ENCODE data around the gene TIPARP. TPM values are rescaled to one million over a fixed set of nuclear protein-coding genes. Genes with fewer than 3 reads are reported as not detected.
A peak's percentile ranks its signal among the peaks of the same experiment; 100 is the strongest.

Gene TIPARP
- total RNA-seq, 4 donors from 2014 or later: 49.8 to 144 (median 72.6) TPM

DNA sequence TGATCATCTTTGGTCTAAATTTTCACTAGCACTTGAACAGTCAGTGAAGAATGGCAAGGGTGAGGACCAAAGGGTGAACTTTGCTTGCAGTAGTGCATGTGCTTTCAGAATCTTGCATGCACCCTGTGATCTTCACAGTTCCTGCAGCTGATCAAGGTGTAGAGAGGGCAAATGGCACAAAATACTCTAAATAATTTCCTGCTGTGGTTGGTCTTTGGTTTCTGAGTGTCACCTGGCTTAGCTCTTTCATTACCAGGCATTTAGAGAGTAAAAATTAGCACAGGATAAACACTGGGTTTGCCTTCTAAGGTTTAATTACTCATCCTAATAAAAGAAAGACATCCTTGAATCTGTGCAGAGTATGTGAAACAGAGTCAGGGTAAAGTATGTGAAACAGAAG, 11.4 kb downstream of the TIPARP start:
- no peaks in the 10 kb centered on the region for H3K9me3 ChIP-seq
- peak overlapping the region in 1 of 2 donors; percentile 17 for H3K4me3 ChIP-seq
- H3K27me3 ChIP-seq: no peaks in the 10 kb centered on the region
- peaks cover 28 to 100% (median 40%) of the 10 kb centered on the region in 3 donors for H3K4me1 ChIP-seq
- no peak for ATAC-seq
- no peak for TF ChIP-seq POLR2A (IDR thresholded peaks at IDR 0.05)
- no peak overlapping the region for H3K27ac ChIP-seq
- peaks cover 0 to under 1% of the 10 kb centered on the region in 2 donors for H3K36me3 ChIP-seq

DNA sequence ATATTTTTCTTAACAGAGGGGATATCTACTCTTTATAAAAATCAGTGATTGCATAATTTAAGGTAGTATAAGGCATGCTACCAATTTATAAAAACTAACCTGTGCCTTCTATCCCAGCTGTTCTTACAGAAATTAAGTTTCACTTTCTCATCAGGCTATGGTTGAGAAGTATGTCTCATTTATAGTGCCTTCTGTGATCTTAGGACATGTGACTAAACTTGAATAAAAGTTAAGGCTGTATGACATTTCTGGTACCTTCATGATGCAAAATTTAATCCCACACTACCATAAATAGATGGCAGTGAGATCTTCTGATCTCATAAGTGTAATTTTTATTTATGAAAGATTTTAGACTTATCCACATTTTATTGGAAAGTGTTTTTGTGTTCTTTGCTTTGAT, 12.6 kb downstream of the TIPARP start:
- no peaks in the 10 kb centered on the region for H3K9me3 ChIP-seq
- no peaks in the 10 kb centered on the region for H3K36me3 ChIP-seq
- H3K4me1 ChIP-seq: peaks cover 33 to 100% (median 40%) of the 10 kb centered on the region in 3 donors
- H3K27me3 ChIP-seq: no peaks in the 10 kb centered on the region
- ATAC-seq: no peak
- no peak overlapping the region for H3K4me3 ChIP-seq
- TF ChIP-seq EP300 (IDR thresholded peaks at IDR 0.05): no peak
- TF ChIP-seq POLR2AphosphoS5 (IDR thresholded peaks at IDR 0.05): no peak
- no peak for TF ChIP-seq POLR2A (IDR thresholded peaks at IDR 0.05)
- TF ChIP-seq, protein P1, sequence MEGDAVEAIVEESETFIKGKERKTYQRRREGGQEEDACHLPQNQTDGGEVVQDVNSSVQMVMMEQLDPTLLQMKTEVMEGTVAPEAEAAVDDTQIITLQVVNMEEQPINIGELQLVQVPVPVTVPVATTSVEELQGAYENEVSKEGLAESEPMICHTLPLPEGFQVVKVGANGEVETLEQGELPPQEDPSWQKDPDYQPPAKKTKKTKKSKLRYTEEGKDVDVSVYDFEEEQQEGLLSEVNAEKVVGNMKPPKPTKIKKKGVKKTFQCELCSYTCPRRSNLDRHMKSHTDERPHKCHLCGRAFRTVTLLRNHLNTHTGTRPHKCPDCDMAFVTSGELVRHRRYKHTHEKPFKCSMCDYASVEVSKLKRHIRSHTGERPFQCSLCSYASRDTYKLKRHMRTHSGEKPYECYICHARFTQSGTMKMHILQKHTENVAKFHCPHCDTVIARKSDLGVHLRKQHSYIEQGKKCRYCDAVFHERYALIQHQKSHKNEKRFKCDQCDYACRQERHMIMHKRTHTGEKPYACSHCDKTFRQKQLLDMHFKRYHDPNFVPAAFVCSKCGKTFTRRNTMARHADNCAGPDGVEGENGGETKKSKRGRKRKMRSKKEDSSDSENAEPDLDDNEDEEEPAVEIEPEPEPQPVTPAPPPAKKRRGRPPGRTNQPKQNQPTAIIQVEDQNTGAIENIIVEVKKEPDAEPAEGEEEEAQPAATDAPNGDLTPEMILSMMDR (IDR thresholded peaks at IDR 0.05): no peak
- H3K27ac ChIP-seq: no peak overlapping the region

DNA sequence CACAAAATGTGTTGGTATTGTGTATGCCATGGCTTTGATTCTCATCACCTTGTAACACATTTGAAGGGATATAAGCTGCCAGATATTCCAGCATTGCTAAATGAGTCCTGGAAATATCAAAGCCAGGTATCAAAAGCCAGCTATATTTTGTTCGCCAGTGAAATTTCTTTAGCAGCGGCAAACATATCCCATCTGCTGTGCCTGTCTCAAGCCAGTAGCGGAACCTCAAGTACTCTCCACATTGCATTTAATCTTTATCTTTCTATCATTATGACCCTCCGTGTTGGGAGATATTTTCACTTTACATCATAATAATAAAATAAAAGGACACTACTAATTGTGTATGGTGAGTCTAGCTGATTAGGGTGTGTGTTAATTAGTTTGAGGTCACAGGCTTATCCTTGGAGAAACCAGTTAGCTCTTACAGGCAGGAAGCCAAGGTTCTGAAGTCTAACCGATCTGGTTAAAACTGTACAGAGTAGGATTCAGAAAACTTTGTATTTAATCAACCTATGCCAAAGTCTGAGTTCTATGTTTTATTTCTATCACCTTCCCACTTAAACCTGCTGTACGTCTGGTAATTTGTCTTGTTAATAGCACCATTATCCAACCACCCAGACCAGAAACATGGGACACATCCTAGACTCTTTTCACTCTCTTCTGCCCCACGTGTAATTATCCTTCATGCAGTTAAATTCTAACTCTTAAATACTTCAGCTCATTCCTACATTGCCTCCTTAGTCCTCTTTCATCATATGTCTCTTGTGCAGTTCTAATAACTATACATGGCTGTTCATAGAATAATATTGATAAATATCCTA, 14.5 kb downstream of the TIPARP start:
- no peaks in the 10 kb centered on the region for H3K36me3 ChIP-seq
- WGBS, 2 donors (ENCODE audit: low coverage in 1 of 2): 41 to 49% methylated on average over 7 of the region's 7 CpGs
- no peak for ATAC-seq
- peaks cover 29 to 98% (median 34%) of the 10 kb centered on the region in 3 donors for H3K4me1 ChIP-seq
- H3K27ac ChIP-seq: no peak overlapping the region
- no peaks in the 10 kb centered on the region for H3K27me3 ChIP-seq
- no peak overlapping the region for H3K4me3 ChIP-seq
- no peaks in the 10 kb centered on the region for H3K9me3 ChIP-seq
- no peak for TF ChIP-seq POLR2AphosphoS5 (IDR thresholded peaks at IDR 0.05)
- TF ChIP-seq, protein P1 (IDR thresholded peaks at IDR 0.05): no peak
- no peak for TF ChIP-seq EP300 (IDR thresholded peaks at IDR 0.05)
- no peak for TF ChIP-seq POLR2A (IDR thresholded peaks at IDR 0.05)

DNA sequence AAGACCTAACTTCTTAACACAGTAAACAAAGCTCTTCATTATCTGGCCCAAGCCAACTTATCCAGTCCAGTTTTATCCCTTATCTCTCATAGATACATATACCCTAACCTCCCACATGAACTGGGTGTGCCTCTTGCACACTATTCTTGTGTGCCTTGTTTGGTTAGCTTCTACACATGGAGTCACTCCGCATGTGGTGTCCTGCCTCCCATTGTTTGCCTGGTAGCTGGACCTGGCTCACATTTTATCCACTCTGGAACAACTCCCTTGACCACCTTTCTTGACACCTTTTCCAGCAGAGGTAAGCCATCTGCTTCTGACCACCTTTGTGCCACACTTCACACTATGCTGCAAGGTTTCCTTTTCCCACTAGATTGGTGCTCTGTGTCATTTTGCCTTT, 15.2 kb downstream of the TIPARP start:
- no peaks in the 10 kb centered on the region for H3K9me3 ChIP-seq
- WGBS, 2 donors (ENCODE audit: low coverage in 1 of 2): 0% methylated on average over 1 of the region's 1 CpG
- no peak for ATAC-seq
- H3K27me3 ChIP-seq: no peaks in the 10 kb centered on the region
- TF ChIP-seq, protein P1 (IDR thresholded peaks at IDR 0.05): no peak
- no peak for TF ChIP-seq POLR2AphosphoS5 (IDR thresholded peaks at IDR 0.05)
- TF ChIP-seq EP300 (IDR thresholded peaks at IDR 0.05): no peak
- no peak for TF ChIP-seq POLR2A (IDR thresholded peaks at IDR 0.05)
- H3K27ac ChIP-seq: no peak overlapping the region
- H3K36me3 ChIP-seq: peaks cover 0 to 8% of the 10 kb centered on the region in 2 donors
- H3K4me3 ChIP-seq: no peak overlapping the region
- H3K4me1 ChIP-seq: peaks cover 29 to 91% (median 34%) of the 10 kb centered on the region in 3 donors

DNA sequence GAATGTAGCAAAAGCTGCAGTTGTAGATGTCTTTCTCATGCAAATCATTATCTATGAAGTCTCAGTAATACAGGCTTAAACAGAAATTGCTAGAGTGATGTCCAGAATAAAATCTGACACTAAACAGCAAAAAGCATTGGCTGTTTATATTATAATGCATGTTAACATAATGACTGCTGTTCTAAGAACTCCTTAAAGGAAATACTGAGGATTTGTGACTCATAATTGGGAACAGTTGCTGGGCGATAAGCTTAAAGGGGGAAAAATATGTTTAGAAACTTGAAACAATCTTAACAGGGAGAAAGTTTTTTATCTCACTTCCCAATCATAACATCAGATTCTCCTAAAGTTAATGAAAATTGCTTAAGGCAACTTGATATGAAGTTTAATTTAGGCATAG, 17.5 kb downstream of the TIPARP start:
- Histone ChIP-seq H3K4me3 (no peak overlapping the region), H3K4me1 (peaks cover 24 to 68% (median 24%) of the 10 kb centered on the region in 3 donors), H3K27me3 (no peaks in the 10 kb centered on the region), H3K9me3 (no peaks in the 10 kb centered on the region), H3K27ac (no peak overlapping the region), H3K36me3 (peaks cover 0 to 31% of the 10 kb centered on the region in 2 donors)
- no peak for ATAC-seq
- no peak for TF ChIP-seq POLR2AphosphoS5 (IDR thresholded peaks at IDR 0.05)
- TF ChIP-seq POLR2A (IDR thresholded peaks at IDR 0.05): no peak
- TF ChIP-seq, protein P1 (IDR thresholded peaks at IDR 0.05): no peak
- no peak for TF ChIP-seq EP300 (IDR thresholded peaks at IDR 0.05)
- WGBS, 2 donors (ENCODE audit: low coverage in 1 of 2): 4 to 14% methylated on average over 1 of the region's 1 CpG

All from gastroesophageal sphincter (tissue), 4 donors.